ENCODE results near the gene MYL6B. TPM values are rescaled to one million over a fixed set of nuclear protein-coding genes. Genes with fewer than 3 reads are reported as not detected.

The MYL6B gene
- total RNA-seq, 4 donors from 2014 or later: 43.5 to 80.4 (median 59.1) TPM

GRCh38 chr12:56118688-56119357, 33.6 kb upstream of the MYL6B start:
- H3K4me1 ChIP-seq: peaks cover 0 to 30% (median 9%) of the 10 kb centered on the region in 4 donors
- peak overlapping the region; percentile 87 to 97 (median 94) for H3K27ac ChIP-seq
- peak in 1 of 2 donors; percentile 26 for DNase-seq (ENCODE audit: low spot score in 2 of 2)
- peak overlapping the region; percentile 41 to 91 (median 83) for H3K4me3 ChIP-seq
- TF ChIP-seq EP300 (IDR thresholded peaks at IDR 0.05) (no peak), CTCF (IDR thresholded peaks at IDR 0.05) (no peak)
- no peaks in the 10 kb centered on the region for H3K9me3 ChIP-seq
- 10% methylated on average over 13 of the region's 13 CpGs for WGBS, 2 donors
- no peaks in the 10 kb centered on the region for H3K27me3 ChIP-seq
- H3K36me3 ChIP-seq: peaks cover 0 to 40% (median 5%) of the 10 kb centered on the region in 3 donors

GRCh38 chr12:56119361-56119796, 33.0 kb upstream of the MYL6B start:
- DNase-seq (ENCODE audit: low spot score in 2 of 2): peak in 1 of 2 donors; percentile 59
- Histone ChIP-seq H3K9me3 (no peaks in the 10 kb centered on the region), H3K27me3 (no peaks in the 10 kb centered on the region), H3K4me3 (peak overlapping the region in 1 of 4 donors; percentile 91), H3K36me3 (peaks cover 0 to 40% (median 5%) of the 10 kb centered on the region in 3 donors), H3K27ac (peak overlapping the region; percentile 87 to 97 (median 94)), H3K4me1 (peaks cover 0 to 30% (median 9%) of the 10 kb centered on the region in 4 donors)
- WGBS, 2 donors: 0% methylated on average over 2 of the region's 2 CpGs
- TF ChIP-seq POLR2A (IDR thresholded peaks at IDR 0.05) (no peak), CTCF (IDR thresholded peaks at IDR 0.05) (peak; percentile 67 to 88 (median 77)), EP300 (IDR thresholded peaks at IDR 0.05) (peak in 1 of 2 donors; percentile 50)

- Histone ChIP-seq H3K9me3 (no peaks in the 10 kb centered on the region), H3K36me3 (peaks cover 0 to 40% (median 5%) of the 10 kb centered on the region in 3 donors), H3K27ac (peak overlapping the region in 3 of 4 donors; percentile 5 to 97 (median 94)), H3K4me3 (no peak overlapping the region), H3K4me1 (peaks cover 0 to 28% (median 9%) of the 10 kb centered on the region in 4 donors), H3K27me3 (no peaks in the 10 kb centered on the region)
- TF ChIP-seq POLR2A (IDR thresholded peaks at IDR 0.05) (no peak), CTCF (IDR thresholded peaks at IDR 0.05) (no peak), EP300 (IDR thresholded peaks at IDR 0.05) (no peak)
- WGBS, 2 donors: 87 to 92% methylated on average over 17 of the region's 17 CpGs
- no peak for DNase-seq (ENCODE audit: low spot score in 2 of 2)
These were observed 32.1 kb upstream of the MYL6B start for GRCh38 chr12:56120158-56120846.

- Histone ChIP-seq H3K27ac (no peak overlapping the region), H3K4me3 (no peak overlapping the region), H3K9me3 (no peaks in the 10 kb centered on the region), H3K4me1 (peaks cover 0 to 29% (median 13%) of the 10 kb centered on the region in 4 donors), H3K36me3 (peaks cover 0 to 40% (median 5%) of the 10 kb centered on the region in 3 donors), H3K27me3 (no peaks in the 10 kb centered on the region)
- 83 to 90% methylated on average over 8 to 11 of the region's 11 CpGs for WGBS, 2 donors
- no peak for DNase-seq (ENCODE audit: low spot score in 2 of 2)
- TF ChIP-seq CTCF (IDR thresholded peaks at IDR 0.05) (no peak), EP300 (IDR thresholded peaks at IDR 0.05) (no peak), POLR2A (IDR thresholded peaks at IDR 0.05) (no peak)
These were observed 31.1 kb upstream of the MYL6B start for GRCh38 chr12:56121204-56121870.

Measured in tibial nerve (tissue), 4 donors.